ENCODE measurements around the gene MINDY3.

MINDY3 gene

GRCh38 chr10:15829495-15829894, 30.8 kb downstream of the MINDY3 start:
- no peak overlapping the region for H3K27ac ChIP-seq
- H3K9ac ChIP-seq = no peak overlapping the region
- no peaks in the 10 kb centered on the region for H4K20me1 ChIP-seq (ENCODE audit: insufficient read depth)
- no peak overlapping the region for H3K4me3 ChIP-seq (IDR thresholded peaks at IDR 0.05; ENCODE audit: insufficient read depth, low read depth, low read length)
- no peaks in the 10 kb centered on the region for H3K27me3 ChIP-seq (ENCODE audit: insufficient read depth, low read depth)
- no peaks in the 10 kb centered on the region for H3K36me3 ChIP-seq (ENCODE audit: insufficient read depth)
- H3K4me1 ChIP-seq (ENCODE audit: low read depth, poor library complexity, severe bottlenecking) = no peaks in the 10 kb centered on the region
- no peak for TF ChIP-seq CTCF (conservative IDR thresholded peaks at IDR 0.05; ENCODE audit: low read depth, low read length)
- no peaks in the 10 kb centered on the region for H3K79me2 ChIP-seq (ENCODE audit: insufficient read depth, low read depth)
- no peak overlapping the region for H2AFZ ChIP-seq (ENCODE audit: low read depth)
- H3K4me2 ChIP-seq = no peak overlapping the region

DNA sequence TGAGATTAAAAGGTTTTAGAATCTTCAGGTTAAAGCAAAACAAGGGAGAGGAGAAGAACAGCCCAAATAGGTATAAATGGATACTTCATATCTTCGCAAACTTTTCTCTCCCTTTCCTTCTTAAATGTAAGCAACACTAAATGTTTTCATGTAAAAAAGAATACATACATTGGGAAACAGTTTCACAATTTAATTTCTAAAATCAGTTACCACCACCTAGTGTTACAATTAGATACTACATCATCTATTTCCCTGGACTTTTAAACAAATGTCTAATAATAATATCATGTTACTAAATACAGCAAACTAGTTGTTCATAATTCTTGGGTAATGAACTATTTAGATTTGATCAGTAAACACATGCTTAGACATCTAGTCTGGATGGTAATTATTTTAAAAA, 35.8 kb downstream of the MINDY3 start:
- Histone ChIP-seq H3K4me3 (IDR thresholded peaks at IDR 0.05; ENCODE audit: insufficient read depth, low read depth, low read length) (no peak overlapping the region), H2AFZ (ENCODE audit: low read depth) (no peak overlapping the region), H3K36me3 (ENCODE audit: insufficient read depth) (no peaks in the 10 kb centered on the region), H4K20me1 (ENCODE audit: insufficient read depth) (no peaks in the 10 kb centered on the region), H3K9ac (no peak overlapping the region), H3K79me2 (ENCODE audit: insufficient read depth, low read depth) (no peaks in the 10 kb centered on the region), H3K27me3 (ENCODE audit: insufficient read depth, low read depth) (no peaks in the 10 kb centered on the region), H3K4me1 (ENCODE audit: low read depth, poor library complexity, severe bottlenecking) (peaks cover 20% of the 10 kb centered on the region), H3K4me2 (no peak overlapping the region), H3K27ac (no peak overlapping the region)
- peak; percentile 80 for TF ChIP-seq CTCF (conservative IDR thresholded peaks at IDR 0.05; ENCODE audit: low read depth, low read length)

DNA sequence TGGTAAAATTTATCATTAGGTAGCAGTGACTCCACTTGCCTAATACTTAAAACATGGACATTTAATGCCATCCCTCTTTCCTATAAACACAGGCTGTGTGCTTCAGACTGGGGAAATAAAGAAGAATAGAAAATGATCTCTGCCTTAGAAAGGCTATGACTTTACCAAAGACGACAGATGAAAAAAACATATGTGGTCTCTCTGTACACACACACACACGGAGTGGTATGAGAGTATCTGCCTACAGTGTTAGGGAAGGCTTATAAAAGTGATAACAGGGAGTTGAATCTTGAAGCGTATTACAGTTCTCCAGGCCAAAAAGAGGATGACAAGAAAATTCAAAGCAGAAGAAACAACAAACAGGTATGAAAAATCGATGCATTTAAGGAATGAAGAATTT, 38.2 kb downstream of the MINDY3 start:
- Histone ChIP-seq H4K20me1 (ENCODE audit: insufficient read depth) (no peaks in the 10 kb centered on the region), H3K9ac (no peak overlapping the region), H3K36me3 (ENCODE audit: insufficient read depth) (no peaks in the 10 kb centered on the region), H3K4me1 (ENCODE audit: low read depth, poor library complexity, severe bottlenecking) (peaks cover 39% of the 10 kb centered on the region), H3K27ac (no peak overlapping the region), H3K79me2 (ENCODE audit: insufficient read depth, low read depth) (no peaks in the 10 kb centered on the region), H3K27me3 (ENCODE audit: insufficient read depth, low read depth) (no peaks in the 10 kb centered on the region), H3K4me2 (peak overlapping the region; percentile 50; the same call in 1 of the 2 replicates), H2AFZ (ENCODE audit: low read depth) (no peak overlapping the region), H3K4me3 (IDR thresholded peaks at IDR 0.05; ENCODE audit: insufficient read depth, low read depth, low read length) (no peak overlapping the region)
- no peak for TF ChIP-seq CTCF (conservative IDR thresholded peaks at IDR 0.05; ENCODE audit: low read depth, low read length)

- peak overlapping the region; percentile 50 for H3K4me2 ChIP-seq
- no peaks in the 10 kb centered on the region for H3K27me3 ChIP-seq (ENCODE audit: insufficient read depth, low read depth)
- no peaks in the 10 kb centered on the region for H4K20me1 ChIP-seq (ENCODE audit: insufficient read depth)
- no peak overlapping the region for H3K4me3 ChIP-seq (IDR thresholded peaks at IDR 0.05; ENCODE audit: insufficient read depth, low read depth, low read length)
- H3K27ac ChIP-seq = no peak overlapping the region; the same call in 1 of the 2 replicates
- peaks cover 48% of the 10 kb centered on the region for H3K4me1 ChIP-seq (ENCODE audit: low read depth, poor library complexity, severe bottlenecking)
- TF ChIP-seq CTCF (conservative IDR thresholded peaks at IDR 0.05; ENCODE audit: low read depth, low read length) = no peak
- H3K9ac ChIP-seq = no peak overlapping the region
- H3K36me3 ChIP-seq (ENCODE audit: insufficient read depth) = no peaks in the 10 kb centered on the region
- H3K79me2 ChIP-seq (ENCODE audit: insufficient read depth, low read depth) = no peaks in the 10 kb centered on the region
- H2AFZ ChIP-seq (ENCODE audit: low read depth) = no peak overlapping the region
Observed at GRCh38 chr10:15821046-15821683, 39.1 kb downstream of the MINDY3 start.

All from KMS-11 (cell line).